Prostate gland (tissue), 2 donors: Measurements from ENCODE around the gene SLC15A2. TPM values are rescaled to one million over a fixed set of nuclear protein-coding genes. Genes with fewer than 3 reads are reported as not detected.

Source experiments
- DNase-seq: peaks from one replicate; pipeline ENCODE4 v3.0.0-alpha.2; 2019; ENCODE audit warnings: low spot score
- H3K27ac ChIP-seq, 2 donors: fragments of 200-600 bp; sonication (generic); 2 replicates each; pipeline ENCODE4 v1.5.1; 2017 to 2019
- H3K27me3 ChIP-seq: fragments of 200-600 bp; sonication (generic); replicated peaks from 2 replicates; pipeline ENCODE4 v1.5.1; 2019; ENCODE audit not compliant: insufficient read depth
- H3K36me3 ChIP-seq, 2 donors: fragments of 200-600 bp; sonication (generic); 1 replicate in 1 of 2; 2 replicates in 1 of 2; pipeline versions ENCODE4 v1.5.1 to v1.8.1; 2017 to 2019
- H3K4me1 ChIP-seq: fragments of 200-600 bp; sonication (generic); replicated peaks from 2 replicates; pipeline ENCODE4 v1.5.1; 2019
- H3K4me3 ChIP-seq, 2 donors: fragments of 200-600 bp; sonication (generic); 2 replicates each; pipeline ENCODE4 v1.5.1; 2017 to 2019
- H3K9me3 ChIP-seq: fragments of 200-600 bp; sonication (generic); 2 replicates; pipeline ENCODE4 v1.5.1; 2017
- CTCF ChIP-seq, 4 experiments: fragments of 200-600 bp in 2 of 4; fragments of 450-650 bp in 2 of 4; sonication (generic) in 2 of 4; IDR thresholded peaks; 1 replicate in 3 of 4; 2 replicates in 1 of 4; pipeline ENCODE4 v1.5.1; 2016 to 2019; ENCODE audit warnings: antibody characterized with exemption in 4 of 4, mild to moderate bottlenecking in 2 of 4, moderate library complexity in 2 of 4
- POLR2A ChIP-seq: fragments of 450-650 bp; IDR thresholded peaks from one replicate; pipeline ENCODE4 v1.6.1; 2016; ENCODE audit warnings: antibody characterized with exemption, mild to moderate bottlenecking
- POLR2AphosphoS5 ChIP-seq: sonication (generic); formaldehyde crosslinking; IDR thresholded peaks from one replicate; pipeline ENCODE4 v1.6.1; 2017; ENCODE audit warnings: antibody characterized with exemption
- WGBS: methylation state at CpG from one replicate; pipeline ENCODE4 v1.1.5; 2018; 5-methylcytosine and 5-hydroxymethylcytosine counted together
- intact Hi-C: fragments of 100-400 bp; cut with DNase I; formaldehyde crosslinking; loops from one replicate; pipeline ENCODE4 v1.14.2; 2022
- total RNA-seq, 2 donors: library from RNA; depleted of rRNA; stranded (reverse); fragments of >200 nt; gene quantifications; one replicate each; pipeline ENCODE4 v1.1.0, GENCODE V29; 2016

SLC15A2 gene
- total RNA-seq, 2 donors from 2014 or later = 44.1 to 51.1 TPM

- TF ChIP-seq POLR2A (no peak), POLR2AphosphoS5 (peak; percentile 35)
- Histone ChIP-seq H3K36me3 (no peaks in the 10 kb centered on the region), H3K4me1 (no peaks in the 10 kb centered on the region), H3K9me3 (no peaks in the 10 kb centered on the region), H3K4me3 (no peak overlapping the region), H3K27ac (peak overlapping the region in 1 of 2 donors; percentile 26), H3K27me3 (no peaks in the 10 kb centered on the region)
- WGBS = 50% methylated on average over 4 of the region's 4 CpGs
- intact Hi-C loops = no loop called here
- DNase-seq = peak; percentile 53
These were observed 48.0 kb downstream of the SLC15A2 start for GRCh38 chr3:121942116-121942786.

DNA sequence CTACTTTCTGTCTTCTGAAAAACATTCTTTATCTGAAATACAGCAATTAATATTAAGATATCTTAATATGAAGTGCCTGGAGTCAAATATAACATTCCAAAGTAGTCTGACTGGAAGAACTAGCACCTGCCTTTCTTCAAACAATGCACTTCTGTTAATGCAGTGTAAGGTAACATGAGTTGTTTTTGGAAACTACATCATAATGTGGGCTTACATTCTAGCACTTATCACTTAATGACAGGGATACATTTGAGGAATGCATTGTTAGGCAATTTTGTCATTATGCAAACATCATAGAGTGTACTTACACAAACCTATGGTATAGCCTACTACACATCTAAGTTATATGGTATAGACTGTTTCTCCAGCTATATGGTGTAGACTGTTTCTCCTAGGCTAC lies 49.2 kb downstream of the SLC15A2 start:
- H3K27me3 ChIP-seq = no peaks in the 10 kb centered on the region
- TF ChIP-seq POLR2AphosphoS5 = no peak
- TF ChIP-seq POLR2A = no peak
- no peak for TF ChIP-seq CTCF (IDR thresholded peaks at IDR 0.05)
- no peak for DNase-seq
- no peak overlapping the region for H3K27ac ChIP-seq
- no peak overlapping the region for H3K4me3 ChIP-seq
- H3K4me1 ChIP-seq = no peaks in the 10 kb centered on the region
- H3K36me3 ChIP-seq = no peaks in the 10 kb centered on the region
- intact Hi-C loops = no loop called here
- H3K9me3 ChIP-seq = no peaks in the 10 kb centered on the region

- no peak overlapping the region for H3K27ac ChIP-seq
- H3K4me1 ChIP-seq = no peaks in the 10 kb centered on the region
- intact Hi-C loops = no loop called here
- H3K4me3 ChIP-seq = no peak overlapping the region
- TF ChIP-seq CTCF (IDR thresholded peaks at IDR 0.05) (no peak), POLR2A (no peak), POLR2AphosphoS5 (no peak)
- WGBS = 97% methylated on average over 1 of the region's 1 CpG
- DNase-seq = no peak
- no peaks in the 10 kb centered on the region for H3K36me3 ChIP-seq
- H3K9me3 ChIP-seq = no peaks in the 10 kb centered on the region
- no peaks in the 10 kb centered on the region for H3K27me3 ChIP-seq
These were observed 54.4 kb downstream of the SLC15A2 start for GRCh38 chr3:121948641-121949040.

DNA sequence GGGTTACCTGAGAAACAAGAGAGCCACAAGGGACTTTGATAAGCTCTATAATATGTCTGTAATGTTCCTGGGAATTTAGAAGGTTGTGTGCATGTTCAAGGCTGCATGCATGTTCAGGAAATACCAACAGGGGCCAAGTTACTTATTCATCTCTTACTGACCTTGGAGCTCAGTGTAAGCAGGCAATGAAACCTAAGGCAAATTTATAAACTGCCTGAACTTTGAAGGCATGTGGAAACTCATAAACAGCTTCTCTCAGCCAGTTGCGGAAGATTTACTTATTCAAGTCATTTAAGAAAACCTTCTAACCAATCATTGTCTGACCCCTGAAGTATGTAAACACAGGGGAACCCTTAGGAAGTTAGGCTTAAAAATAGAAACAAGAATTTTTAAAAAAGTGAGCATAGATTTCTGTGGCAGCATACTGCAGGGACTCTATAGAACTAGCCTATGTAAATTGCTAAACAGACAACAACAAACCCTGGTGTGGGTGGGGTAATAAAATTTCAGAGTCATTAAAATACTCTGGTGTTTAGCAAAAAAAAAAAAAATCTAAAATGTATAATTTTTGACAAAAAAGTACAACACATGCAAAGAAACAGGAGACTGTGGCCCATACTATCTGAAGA lies 57.2 kb downstream of the SLC15A2 start:
- Histone ChIP-seq H3K4me3 (no peak overlapping the region), H3K36me3 (no peaks in the 10 kb centered on the region), H3K27ac (no peak overlapping the region), H3K4me1 (no peaks in the 10 kb centered on the region), H3K9me3 (no peaks in the 10 kb centered on the region), H3K27me3 (no peaks in the 10 kb centered on the region)
- intact Hi-C loops = no loop called here
- DNase-seq = no peak
- no peak for TF ChIP-seq POLR2A
- no peak for TF ChIP-seq CTCF (IDR thresholded peaks at IDR 0.05)
- no peak for TF ChIP-seq POLR2AphosphoS5
- WGBS = 82% methylated on average over 1 of the region's 1 CpG

DNA sequence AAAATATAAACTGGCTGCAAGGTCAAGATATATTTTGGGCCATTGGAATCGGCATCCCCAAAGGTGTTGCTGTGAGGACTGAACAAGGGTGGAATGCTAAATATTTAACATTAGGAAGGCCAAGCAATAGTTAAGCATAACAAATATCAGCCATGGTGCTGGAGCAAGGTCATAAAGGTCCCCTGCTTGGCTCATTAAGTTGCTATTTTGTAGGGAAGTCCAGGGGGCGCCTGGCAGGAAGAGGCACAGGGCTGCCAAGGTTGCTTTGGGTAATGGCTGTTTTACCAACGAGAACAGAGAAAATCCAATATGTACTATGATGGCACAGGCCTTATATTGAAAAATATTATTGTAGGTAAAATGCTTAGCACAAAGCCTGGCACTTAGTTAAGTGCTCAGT lies 62.2 kb downstream of the SLC15A2 start:
- 90% methylated on average over 3 of the region's 3 CpGs for WGBS
- intact Hi-C loops = no loop called here

More for the DNA sequence above, 62.2 kb downstream of the SLC15A2 start:
- Histone ChIP-seq H3K4me1 (no peaks in the 10 kb centered on the region), H3K27ac (no peak overlapping the region), H3K36me3 (no peaks in the 10 kb centered on the region), H3K27me3 (no peaks in the 10 kb centered on the region), H3K9me3 (no peaks in the 10 kb centered on the region), H3K4me3 (no peak overlapping the region)
- DNase-seq = no peak
- TF ChIP-seq CTCF (IDR thresholded peaks at IDR 0.05) (no peak), POLR2AphosphoS5 (no peak), POLR2A (no peak)
